ENCODE data around the gene HCRTR1.

- no peak for TF ChIP-seq EZH2 (IDR thresholded peaks at IDR 0.05; ENCODE audit: insufficient read depth, poor library complexity, severe bottlenecking)
- TF ChIP-seq EZH2phosphoT487 (IDR thresholded peaks at IDR 0.05; ENCODE audit: insufficient read depth, low read depth) = no peak
Observed at GRCh38 chr1:31664528-31664927, 47.0 kb downstream of the HCRTR1 start.

All from GM23248 (cell line).